ENCODE data around the gene RPA3.

RPA3 gene

GRCh38 chr7:7595451-7595850, 123.0 kb downstream of the RPA3 start:
- no peak for DNase-seq (ENCODE audit: low read depth)

Data from CMK (cell line).